OCI-LY3 (cell line): ENCODE results near the gene RGMA.

Source experiments
- H2AFZ ChIP-seq: fragments of 200-600, 300-600 bp; shearing (Covaris generic); 2 replicates; pipeline ENCODE4 v1.6.0; 2014; ENCODE audit warnings: antibody characterized with exemption, low read depth, low read length
- H3K27ac ChIP-seq: fragments of 200-600, 300-600 bp; sonication (generic); 2 replicates; pipeline ENCODE4 v1.5.1; 2014; ENCODE audit warnings: mild to moderate bottlenecking, low read length, moderate library complexity, mixed read lengths
- H3K27me3 ChIP-seq: fragments of 200-600, 300-600 bp; sonication (generic); 2 replicates; pipeline ENCODE4 v1.6.1; 2014; ENCODE audit warnings: low read depth, low read length, mixed read lengths
- H3K36me3 ChIP-seq: fragments of 200-600, 300-600 bp; sonication (generic); replicated peaks from 2 replicates; pipeline ENCODE3; 2014; ENCODE audit warnings: low read depth, low read length, mixed read lengths
- H3K4me1 ChIP-seq: fragments of 300-600, 200-600 bp; sonication (generic); 2 replicates; pipeline ENCODE4 v1.6.1; 2014; ENCODE audit warnings: low read length, mixed read lengths
- H3K4me2 ChIP-seq: fragments of 200-600, 300-600 bp; sonication (generic); 2 replicates; pipeline ENCODE4 v1.6.1; 2014; ENCODE audit warnings: low read length, mixed read lengths
- H3K4me3 ChIP-seq: fragments of 300-600, 200-600 bp; sonication (generic); 2 replicates; pipeline ENCODE4 v1.5.1; 2014; ENCODE audit warnings: antibody characterized with exemption, mild to moderate bottlenecking, low read length, moderate library complexity
- H3K79me2 ChIP-seq: fragments of 300-600, 200-600 bp; shearing (Covaris generic); 2 replicates; pipeline ENCODE4 v1.6.1; 2014; ENCODE audit warnings: mild to moderate bottlenecking, low read length, mixed read lengths
- H3K9ac ChIP-seq: fragments of 300-600, 200-600 bp; shearing (Covaris generic); 2 replicates; pipeline ENCODE4 v1.6.0; 2014; ENCODE audit warnings: mild to moderate bottlenecking, low read length, moderate library complexity
- H3K9me3 ChIP-seq: fragments of 200-600, 300-600 bp; shearing (Covaris generic); 2 replicates; pipeline ENCODE4 v1.6.1; 2014; ENCODE audit warnings: low read length, mixed read lengths; ENCODE audit not compliant: insufficient read depth
- H4K20me1 ChIP-seq: fragments of 200-600, 300-600 bp; sonication (generic); 2 replicates; pipeline ENCODE4 v1.6.1; 2016; ENCODE audit warnings: low read length, mixed read lengths; ENCODE audit not compliant: insufficient read depth
- CTCF ChIP-seq: fragments of 200-600, 300-600 bp; sonication (generic); IDR thresholded peaks from 2 replicates; pipeline ENCODE4 v1.5.1; 2014; ENCODE audit warnings: antibody characterized with exemption, low read length, low read depth
- EZH2phosphoT487 ChIP-seq: fragments of 200-600 bp; shearing (Covaris generic); IDR thresholded peaks from 2 replicates; pipeline ENCODE4 v1.6.1; 2018; ENCODE audit warnings: antibody characterized with exemption, mixed run types, low read depth

Gene RGMA

GRCh38 chr15:93037820-93038705 is 50.9 kb downstream of the RGMA start:
- no peak overlapping the region for H3K27ac ChIP-seq
- no peaks in the 10 kb centered on the region for H3K27me3 ChIP-seq
- TF ChIP-seq EZH2phosphoT487 (no peak), CTCF (no peak)
- no peak overlapping the region for H2AFZ ChIP-seq
- no peaks in the 10 kb centered on the region for H3K79me2 ChIP-seq
- H3K4me1 ChIP-seq: peaks cover 3% of the 10 kb centered on the region; the same call in 1 of the 2 replicates
- H4K20me1 ChIP-seq: no peaks in the 10 kb centered on the region
- no peak overlapping the region for H3K4me2 ChIP-seq
- H3K36me3 ChIP-seq: no peaks in the 10 kb centered on the region
- no peak overlapping the region for H3K9ac ChIP-seq
- H3K4me3 ChIP-seq: no peak overlapping the region
- H3K9me3 ChIP-seq: no peaks in the 10 kb centered on the region

- no peak overlapping the region for H3K27ac ChIP-seq
- H2AFZ ChIP-seq: no peak overlapping the region
- no peaks in the 10 kb centered on the region for H3K27me3 ChIP-seq
- TF ChIP-seq CTCF (no peak), EZH2phosphoT487 (no peak)
- no peaks in the 10 kb centered on the region for H4K20me1 ChIP-seq
- no peak overlapping the region for H3K4me3 ChIP-seq
- H3K4me2 ChIP-seq: no peak overlapping the region
- H3K4me1 ChIP-seq: peaks cover 3% of the 10 kb centered on the region; the same call in 1 of the 2 replicates
- no peaks in the 10 kb centered on the region for H3K36me3 ChIP-seq
- no peaks in the 10 kb centered on the region for H3K79me2 ChIP-seq
- no peak overlapping the region for H3K9ac ChIP-seq
- H3K9me3 ChIP-seq: no peaks in the 10 kb centered on the region
Measured at GRCh38 chr15:93036951-93037819, 51.8 kb downstream of the RGMA start.

DNA sequence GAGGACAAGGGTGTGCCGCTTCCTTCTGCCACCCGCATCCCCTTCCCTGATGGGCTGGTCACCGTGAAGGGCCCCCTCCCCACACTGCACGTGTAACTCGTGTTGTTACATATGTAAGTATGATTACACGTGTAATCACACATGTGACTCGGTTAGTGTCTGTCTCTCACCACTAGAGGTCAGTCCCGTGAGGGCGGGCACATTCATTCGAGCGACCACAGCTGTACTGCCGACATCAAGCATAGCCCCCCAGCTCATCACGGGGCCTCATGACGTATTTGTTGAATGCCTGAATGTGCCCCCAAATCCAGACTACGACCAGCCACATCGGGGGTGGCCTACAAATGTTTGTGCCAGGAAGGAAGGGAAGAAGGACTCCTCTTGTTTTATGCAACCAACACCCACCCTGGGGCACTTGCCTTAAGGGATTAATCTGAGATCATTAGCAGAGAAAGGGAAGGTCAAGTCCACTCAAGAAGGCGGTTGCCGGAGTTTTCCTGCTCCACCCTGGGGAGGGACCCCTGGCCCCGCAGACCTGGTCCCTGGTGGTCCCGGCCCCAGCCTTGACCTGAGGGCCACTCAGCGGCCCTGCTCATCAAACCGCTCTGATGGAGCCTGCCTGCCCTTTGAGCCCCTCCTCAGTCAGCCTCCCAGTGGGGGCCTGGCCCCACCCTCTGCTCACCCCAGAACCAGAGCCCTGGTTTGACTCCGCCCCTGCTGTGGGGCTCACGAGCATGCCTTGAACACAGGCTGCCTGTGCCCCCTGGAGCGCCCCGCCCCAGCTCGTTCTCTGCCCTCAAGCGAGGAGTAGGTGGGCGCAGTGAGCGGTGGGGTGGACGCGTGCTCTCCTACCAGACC is 52.8 kb downstream of the RGMA start:
- Histone ChIP-seq H2AFZ (peak overlapping the region; percentile 91), H3K9ac (no peak overlapping the region), H3K4me2 (peak overlapping the region; percentile 53), H3K4me1 (peaks cover 3% of the 10 kb centered on the region; the same call in 1 of the 2 replicates), H3K27ac (no peak overlapping the region), H3K36me3 (no peaks in the 10 kb centered on the region), H3K79me2 (no peaks in the 10 kb centered on the region), H3K9me3 (no peaks in the 10 kb centered on the region), H3K4me3 (peak overlapping the region; percentile 47), H4K20me1 (no peaks in the 10 kb centered on the region), H3K27me3 (no peaks in the 10 kb centered on the region)
- TF ChIP-seq CTCF (peak; percentile 74), EZH2phosphoT487 (no peak)
